ENCODE results near the gene MISFA.

DNA sequence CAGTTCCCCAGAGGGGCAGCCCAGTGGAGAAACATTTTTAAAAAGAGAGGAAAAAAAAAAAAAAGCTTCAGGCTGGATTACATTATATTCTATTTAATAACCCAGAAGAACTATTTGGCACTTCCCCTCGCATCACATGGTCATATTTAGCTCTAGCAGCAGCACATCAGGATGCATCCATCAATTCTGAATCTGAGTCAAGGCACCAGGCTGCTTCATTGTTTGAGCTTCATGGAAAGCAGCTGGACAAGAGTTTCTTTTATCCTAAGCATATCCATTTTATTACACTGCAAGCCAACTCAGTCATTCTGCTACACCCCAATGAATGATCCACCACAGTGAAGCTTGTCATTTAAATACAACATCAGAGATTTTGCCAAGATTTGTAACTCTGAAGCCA is 24.6 kb downstream of the MISFA start:
- TF ChIP-seq, protein P1, sequence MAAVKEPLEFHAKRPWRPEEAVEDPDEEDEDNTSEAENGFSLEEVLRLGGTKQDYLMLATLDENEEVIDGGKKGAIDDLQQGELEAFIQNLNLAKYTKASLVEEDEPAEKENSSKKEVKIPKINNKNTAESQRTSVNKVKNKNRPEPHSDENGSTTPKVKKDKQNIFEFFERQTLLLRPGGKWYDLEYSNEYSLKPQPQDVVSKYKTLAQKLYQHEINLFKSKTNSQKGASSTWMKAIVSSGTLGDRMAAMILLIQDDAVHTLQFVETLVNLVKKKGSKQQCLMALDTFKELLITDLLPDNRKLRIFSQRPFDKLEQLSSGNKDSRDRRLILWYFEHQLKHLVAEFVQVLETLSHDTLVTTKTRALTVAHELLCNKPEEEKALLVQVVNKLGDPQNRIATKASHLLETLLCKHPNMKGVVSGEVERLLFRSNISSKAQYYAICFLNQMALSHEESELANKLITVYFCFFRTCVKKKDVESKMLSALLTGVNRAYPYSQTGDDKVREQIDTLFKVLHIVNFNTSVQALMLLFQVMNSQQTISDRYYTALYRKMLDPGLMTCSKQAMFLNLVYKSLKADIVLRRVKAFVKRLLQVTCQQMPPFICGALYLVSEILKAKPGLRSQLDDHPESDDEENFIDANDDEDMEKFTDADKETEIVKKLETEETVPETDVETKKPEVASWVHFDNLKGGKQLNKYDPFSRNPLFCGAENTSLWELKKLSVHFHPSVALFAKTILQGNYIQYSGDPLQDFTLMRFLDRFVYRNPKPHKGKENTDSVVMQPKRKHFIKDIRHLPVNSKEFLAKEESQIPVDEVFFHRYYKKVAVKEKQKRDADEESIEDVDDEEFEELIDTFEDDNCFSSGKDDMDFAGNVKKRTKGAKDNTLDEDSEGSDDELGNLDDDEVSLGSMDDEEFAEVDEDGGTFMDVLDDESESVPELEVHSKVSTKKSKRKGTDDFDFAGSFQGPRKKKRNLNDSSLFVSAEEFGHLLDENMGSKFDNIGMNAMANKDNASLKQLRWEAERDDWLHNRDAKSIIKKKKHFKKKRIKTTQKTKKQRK (IDR thresholded peaks at IDR 0.05; ENCODE audit: borderline replicate concordance, low read depth, low read length) = no peak
- TF ChIP-seq ZNF232 (CRISPR knock-in tag; IDR thresholded peaks at IDR 0.05) (no peak), ZNF274 (IDR thresholded peaks at IDR 0.05; ENCODE audit: borderline replicate concordance, low read depth, low read length) (no peak), ZKSCAN8 (CRISPR knock-in tag; IDR thresholded peaks at IDR 0.05) (no peak)
- TF ChIP-seq, protein P2, sequence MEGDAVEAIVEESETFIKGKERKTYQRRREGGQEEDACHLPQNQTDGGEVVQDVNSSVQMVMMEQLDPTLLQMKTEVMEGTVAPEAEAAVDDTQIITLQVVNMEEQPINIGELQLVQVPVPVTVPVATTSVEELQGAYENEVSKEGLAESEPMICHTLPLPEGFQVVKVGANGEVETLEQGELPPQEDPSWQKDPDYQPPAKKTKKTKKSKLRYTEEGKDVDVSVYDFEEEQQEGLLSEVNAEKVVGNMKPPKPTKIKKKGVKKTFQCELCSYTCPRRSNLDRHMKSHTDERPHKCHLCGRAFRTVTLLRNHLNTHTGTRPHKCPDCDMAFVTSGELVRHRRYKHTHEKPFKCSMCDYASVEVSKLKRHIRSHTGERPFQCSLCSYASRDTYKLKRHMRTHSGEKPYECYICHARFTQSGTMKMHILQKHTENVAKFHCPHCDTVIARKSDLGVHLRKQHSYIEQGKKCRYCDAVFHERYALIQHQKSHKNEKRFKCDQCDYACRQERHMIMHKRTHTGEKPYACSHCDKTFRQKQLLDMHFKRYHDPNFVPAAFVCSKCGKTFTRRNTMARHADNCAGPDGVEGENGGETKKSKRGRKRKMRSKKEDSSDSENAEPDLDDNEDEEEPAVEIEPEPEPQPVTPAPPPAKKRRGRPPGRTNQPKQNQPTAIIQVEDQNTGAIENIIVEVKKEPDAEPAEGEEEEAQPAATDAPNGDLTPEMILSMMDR (IDR thresholded peaks at IDR 0.05 in 2 of 3, conservative IDR thresholded peaks at IDR 0.05 in 1 of 3; ENCODE audit: insufficient read depth in 2 of 3, low read depth in 1 of 3, low read length in 3 of 3) = no peak
